ENCODE results near the gene LRRC34. TPM values are rescaled to one million over a fixed set of nuclear protein-coding genes. Genes with fewer than 3 reads are reported as not detected.
A peak's percentile ranks its signal among the peaks of the same experiment; 100 is the strongest.

LRRC34 gene
- total and polyA plus RNA-seq, 10 of the 15 experiments (the other 5 are each of a cell fraction or from before 2014, with no cell fraction given), result 0.24 to 3.7 (median 1.7) TPM

DNA sequence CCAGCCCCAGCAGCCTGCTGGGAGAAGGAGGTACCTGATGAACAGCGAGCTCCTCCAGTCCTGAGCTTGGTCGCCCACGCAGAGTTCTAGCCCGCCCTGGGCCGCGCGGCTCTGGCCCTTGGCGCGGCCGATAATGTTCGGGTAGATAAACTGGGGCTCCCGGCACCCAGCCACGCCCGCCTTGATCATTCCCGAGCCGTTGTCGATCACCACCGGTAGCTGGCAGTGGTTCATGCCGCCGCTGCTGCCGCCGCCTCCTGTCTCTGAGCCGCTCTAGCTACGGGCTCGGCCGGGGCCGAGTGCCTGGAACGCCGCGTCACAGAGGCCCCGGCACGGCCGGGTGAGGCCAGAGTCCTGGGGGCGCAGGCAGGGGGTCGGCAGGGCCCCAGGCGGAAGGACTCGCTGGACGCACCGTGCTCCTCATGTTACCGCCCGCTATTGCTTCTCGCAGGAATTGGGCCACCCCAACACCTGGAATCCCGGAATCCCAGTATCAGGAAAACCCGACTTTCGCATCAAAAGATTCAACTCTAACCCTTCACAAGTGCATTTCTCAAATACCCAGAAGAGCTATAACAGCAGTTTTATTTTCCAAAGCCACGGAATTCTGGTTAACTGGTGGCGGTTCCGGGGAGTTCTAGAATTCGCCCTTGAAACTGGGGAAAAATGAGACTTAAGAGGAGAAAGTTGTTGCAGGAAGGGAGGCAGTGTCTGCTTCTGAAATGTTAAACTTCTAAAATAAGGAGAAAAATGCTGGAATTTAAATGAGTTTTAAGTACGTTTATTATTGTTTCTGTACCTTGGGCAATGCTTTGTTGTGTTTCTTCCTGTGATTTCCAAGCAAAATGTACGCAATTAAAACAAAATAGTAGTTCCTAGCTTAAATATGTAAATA is 43.2 kb downstream of the LRRC34 start, which contains the start of gene ACTRT3 (continued):
- TF ChIP-seq EED (IDR thresholded peaks at IDR 0.05; ENCODE audit: low read depth) (peak; percentile 75), BHLHE40 (IDR thresholded peaks at IDR 0.05; ENCODE audit: borderline replicate concordance in 1 of 2, low read depth in 2 of 2, low read length in 1 of 2) (peak in 1 of 2 experiments; percentile 19; a peak in 1 of 4 replicates), LARP7 (IDR thresholded peaks at IDR 0.05) (0 out of 2 replicates have a peak, but pooled peaks have one; percentile 52), NFIC (IDR thresholded peaks at IDR 0.05; ENCODE audit: low read depth, low read length) (0 out of 2 replicates have a peak, but pooled peaks have one; percentile 22), MTA2 (IDR thresholded peaks at IDR 0.05; ENCODE audit: low read depth) (no peak), POLR2AphosphoS2 (IDR thresholded peaks at IDR 0.05; ENCODE audit: low read depth, low read length) (no peak), BACH1 (IDR thresholded peaks at IDR 0.05; ENCODE audit: borderline replicate concordance) (0 out of 2 replicates have a peak, but pooled peaks have one; percentile 28)
- TF ChIP-seq, protein P1, sequence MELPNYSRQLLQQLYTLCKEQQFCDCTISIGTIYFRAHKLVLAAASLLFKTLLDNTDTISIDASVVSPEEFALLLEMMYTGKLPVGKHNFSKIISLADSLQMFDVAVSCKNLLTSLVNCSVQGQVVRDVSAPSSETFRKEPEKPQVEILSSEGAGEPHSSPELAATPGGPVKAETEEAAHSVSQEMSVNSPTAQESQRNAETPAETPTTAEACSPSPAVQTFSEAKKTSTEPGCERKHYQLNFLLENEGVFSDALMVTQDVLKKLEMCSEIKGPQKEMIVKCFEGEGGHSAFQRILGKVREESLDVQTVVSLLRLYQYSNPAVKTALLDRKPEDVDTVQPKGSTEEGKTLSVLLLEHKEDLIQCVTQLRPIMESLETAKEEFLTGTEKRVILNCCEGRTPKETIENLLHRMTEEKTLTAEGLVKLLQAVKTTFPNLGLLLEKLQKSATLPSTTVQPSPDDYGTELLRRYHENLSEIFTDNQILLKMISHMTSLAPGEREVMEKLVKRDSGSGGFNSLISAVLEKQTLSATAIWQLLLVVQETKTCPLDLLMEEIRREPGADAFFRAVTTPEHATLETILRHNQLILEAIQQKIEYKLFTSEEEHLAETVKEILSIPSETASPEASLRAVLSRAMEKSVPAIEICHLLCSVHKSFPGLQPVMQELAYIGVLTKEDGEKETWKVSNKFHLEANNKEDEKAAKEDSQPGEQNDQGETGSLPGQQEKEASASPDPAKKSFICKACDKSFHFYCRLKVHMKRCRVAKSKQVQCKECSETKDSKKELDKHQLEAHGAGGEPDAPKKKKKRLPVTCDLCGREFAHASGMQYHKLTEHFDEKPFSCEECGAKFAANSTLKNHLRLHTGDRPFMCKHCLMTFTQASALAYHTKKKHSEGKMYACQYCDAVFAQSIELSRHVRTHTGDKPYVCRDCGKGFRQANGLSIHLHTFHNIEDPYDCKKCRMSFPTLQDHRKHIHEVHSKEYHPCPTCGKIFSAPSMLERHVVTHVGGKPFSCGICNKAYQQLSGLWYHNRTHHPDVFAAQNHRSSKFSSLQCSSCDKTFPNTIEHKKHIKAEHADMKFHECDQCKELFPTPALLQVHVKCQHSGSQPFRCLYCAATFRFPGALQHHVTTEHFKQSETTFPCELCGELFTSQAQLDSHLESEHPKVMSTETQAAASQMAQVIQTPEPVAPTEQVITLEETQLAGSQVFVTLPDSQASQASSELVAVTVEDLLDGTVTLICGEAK (IDR thresholded peaks at IDR 0.05; ENCODE audit: borderline replicate concordance), result 0 out of 2 replicates have a peak, but pooled peaks have one; percentile 32
- TF ChIP-seq, protein P2, sequence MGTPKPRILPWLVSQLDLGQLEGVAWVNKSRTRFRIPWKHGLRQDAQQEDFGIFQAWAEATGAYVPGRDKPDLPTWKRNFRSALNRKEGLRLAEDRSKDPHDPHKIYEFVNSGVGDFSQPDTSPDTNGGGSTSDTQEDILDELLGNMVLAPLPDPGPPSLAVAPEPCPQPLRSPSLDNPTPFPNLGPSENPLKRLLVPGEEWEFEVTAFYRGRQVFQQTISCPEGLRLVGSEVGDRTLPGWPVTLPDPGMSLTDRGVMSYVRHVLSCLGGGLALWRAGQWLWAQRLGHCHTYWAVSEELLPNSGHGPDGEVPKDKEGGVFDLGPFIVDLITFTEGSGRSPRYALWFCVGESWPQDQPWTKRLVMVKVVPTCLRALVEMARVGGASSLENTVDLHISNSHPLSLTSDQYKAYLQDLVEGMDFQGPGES (IDR thresholded peaks at IDR 0.05), result no peak
- TF ChIP-seq, protein P3, sequence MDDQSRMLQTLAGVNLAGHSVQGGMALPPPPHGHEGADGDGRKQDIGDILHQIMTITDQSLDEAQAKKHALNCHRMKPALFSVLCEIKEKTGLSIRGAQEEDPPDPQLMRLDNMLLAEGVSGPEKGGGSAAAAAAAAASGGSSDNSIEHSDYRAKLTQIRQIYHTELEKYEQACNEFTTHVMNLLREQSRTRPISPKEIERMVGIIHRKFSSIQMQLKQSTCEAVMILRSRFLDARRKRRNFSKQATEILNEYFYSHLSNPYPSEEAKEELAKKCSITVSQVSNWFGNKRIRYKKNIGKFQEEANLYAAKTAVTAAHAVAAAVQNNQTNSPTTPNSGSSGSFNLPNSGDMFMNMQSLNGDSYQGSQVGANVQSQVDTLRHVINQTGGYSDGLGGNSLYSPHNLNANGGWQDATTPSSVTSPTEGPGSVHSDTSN (IDR thresholded peaks at IDR 0.05; ENCODE audit: insufficient replicate concordance, low read depth, low read length), result peak; percentile 75
